HEK293T (cell line): Measurements from ENCODE around the gene CLIC3.

Source experiments
- BHLHE40 ChIP-seq: fragments of 450-650 bp; IDR thresholded peaks from 2 replicates; pipeline ENCODE4 v1.6.1; 2016; ENCODE audit warnings: mild to moderate bottlenecking, moderate library complexity, borderline replicate concordance
- ELF4 ChIP-seq: fragments of 450-650 bp; IDR thresholded peaks from 2 replicates; pipeline ENCODE4 v1.6.1; 2017; ENCODE audit warnings: antibody characterized with exemption
- FOXK2 ChIP-seq: fragments of 450-650 bp; IDR thresholded peaks from 2 replicates; pipeline ENCODE4 v1.6.1; 2016; ENCODE audit warnings: mild to moderate bottlenecking
- HDGF ChIP-seq: fragments of 450-650 bp; IDR thresholded peaks from 2 replicates; pipeline ENCODE4 v1.6.1; 2017; ENCODE audit warnings: antibody characterized with exemption, borderline replicate concordance
- NFRKB ChIP-seq: fragments of 450-650 bp; IDR thresholded peaks from 2 replicates; pipeline ENCODE4 v1.6.1; 2016; ENCODE audit warnings: mild to moderate bottlenecking, moderate library complexity
- SP1 ChIP-seq: fragments of 450-650 bp; IDR thresholded peaks from 2 replicates; pipeline ENCODE4 v1.6.1; 2017
- TARDBP ChIP-seq: fragments of 450-650 bp; IDR thresholded peaks from 2 replicates; pipeline ENCODE4 v1.6.1; 2016
- ZNF384 ChIP-seq: fragments of 450-650 bp; IDR thresholded peaks from 2 replicates; pipeline ENCODE4 v1.6.1; 2016

GRCh38 chr9:137042751-137043727 lies 46.7 kb upstream of the CLIC3 start:
- TF ChIP-seq HDGF (no peak), ZNF384 (no peak), ELF4 (no peak), NFRKB (no peak), FOXK2 (no peak), TARDBP (no peak), BHLHE40 (no peak), SP1 (no peak)
